Breast epithelium (tissue), 3 donors: ENCODE measurements around the gene SHISA4.

ENCODE experiments used
- CTCF ChIP-seq, 3 donors: fragments of 450-650 bp; IDR thresholded peaks; one replicate each; pipeline ENCODE4 v1.5.1; 2016 to 2017; ENCODE audit warnings: antibody characterized with exemption in 3 of 3, mild to moderate bottlenecking in 3 of 3, moderate library complexity in 3 of 3
- POLR2AphosphoS5 ChIP-seq, 3 donors: sonication (generic); formaldehyde crosslinking; IDR thresholded peaks; one replicate each; pipeline ENCODE4 v1.6.1; 2017; ENCODE audit warnings: antibody characterized with exemption in 3 of 3

- TF ChIP-seq POLR2AphosphoS5 (IDR thresholded peaks at IDR 0.05) (no peak), CTCF (IDR thresholded peaks at IDR 0.05) (no peak)
These were observed 52.9 kb downstream of the SHISA4 start for GRCh38 chr1:201941420-201942128.
